DMS79 treated with DMSO at 0.1 percent for 48 hours (cell line): Measurements from ENCODE around the gene PDPK1.
A peak's percentile ranks its signal among the peaks of the same experiment; 100 is the strongest.
"Not testable (repeated sequence)": the region's sequence is repeated elsewhere in the genome, so short reads cannot be mapped to it uniquely, and the experiment has no call there.

Experiments
- DNase-seq: peaks from one replicate; lab custom pipeline; 2025; lab: John Stamatoyannopoulos, UW

Gene PDPK1

DNA sequence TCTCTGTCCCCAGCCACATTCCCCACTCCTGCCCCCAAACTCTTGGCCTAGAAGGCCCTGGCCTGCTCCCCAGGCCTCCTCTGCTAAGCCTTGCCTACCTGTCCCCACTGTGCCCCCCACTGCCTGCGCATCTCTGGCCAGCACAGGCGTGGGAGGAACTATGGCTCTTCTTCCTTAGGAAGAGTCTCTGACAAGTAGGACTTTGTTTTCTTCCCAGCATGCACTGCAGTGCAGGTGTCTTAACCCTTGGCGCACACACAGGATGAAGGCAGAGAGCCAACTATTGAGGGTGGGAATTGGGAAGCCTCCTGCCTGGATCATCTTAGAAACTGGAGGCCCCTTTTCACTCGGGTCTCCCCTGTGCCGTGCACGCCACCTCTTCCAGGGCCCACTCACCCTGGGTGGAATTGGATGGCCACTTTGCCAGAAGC is 14.0 kb upstream of the PDPK1 start:
- DNase-seq, result no peak

- no peak for DNase-seq
Measured at GRCh38 chr16:2524339-2524938, 13.4 kb upstream of the PDPK1 start.

GRCh38 chr16:2526135-2526534 is 11.7 kb upstream of the PDPK1 start:
- DNase-seq, result no peak

DNA sequence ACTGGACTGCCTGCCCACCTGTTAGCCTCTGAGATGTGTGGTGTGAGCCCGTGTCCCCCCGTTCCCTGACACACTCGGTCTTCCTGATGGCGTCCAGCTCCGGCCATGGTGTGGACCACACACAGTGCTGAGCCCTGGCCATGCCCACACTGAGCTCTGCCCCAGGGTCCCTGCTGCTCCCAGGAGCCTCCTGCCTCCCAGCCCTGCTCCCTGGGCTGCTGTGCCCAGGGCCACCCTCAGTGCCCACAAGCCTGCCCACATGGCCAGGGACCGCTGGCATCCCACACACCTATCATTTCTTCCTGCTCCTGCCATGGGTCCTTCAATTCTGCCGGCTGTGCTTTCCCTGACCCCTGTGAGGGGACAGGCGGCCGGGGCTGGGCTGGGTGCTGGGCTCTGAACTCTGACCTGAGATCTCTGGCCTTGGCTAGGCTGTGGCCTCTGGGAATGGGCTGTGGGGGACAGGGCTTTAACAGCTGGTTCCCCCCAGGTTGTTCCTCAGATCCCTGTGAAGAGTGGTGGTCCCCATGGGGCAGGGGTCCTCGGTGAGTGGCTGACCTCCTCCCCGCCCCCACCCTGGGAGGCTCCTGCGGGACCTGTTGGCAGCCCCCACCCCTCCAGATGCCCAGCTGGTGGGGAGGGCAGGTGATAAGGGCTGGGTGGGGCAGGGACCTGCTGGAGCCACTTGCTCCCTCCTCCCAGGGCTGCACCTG is 10.6 kb upstream of the PDPK1 start:
- DNase-seq, result no peak

GRCh38 chr16:2527784-2528100 is 10.1 kb upstream of the PDPK1 start:
- DNase-seq, result no peak

DNA sequence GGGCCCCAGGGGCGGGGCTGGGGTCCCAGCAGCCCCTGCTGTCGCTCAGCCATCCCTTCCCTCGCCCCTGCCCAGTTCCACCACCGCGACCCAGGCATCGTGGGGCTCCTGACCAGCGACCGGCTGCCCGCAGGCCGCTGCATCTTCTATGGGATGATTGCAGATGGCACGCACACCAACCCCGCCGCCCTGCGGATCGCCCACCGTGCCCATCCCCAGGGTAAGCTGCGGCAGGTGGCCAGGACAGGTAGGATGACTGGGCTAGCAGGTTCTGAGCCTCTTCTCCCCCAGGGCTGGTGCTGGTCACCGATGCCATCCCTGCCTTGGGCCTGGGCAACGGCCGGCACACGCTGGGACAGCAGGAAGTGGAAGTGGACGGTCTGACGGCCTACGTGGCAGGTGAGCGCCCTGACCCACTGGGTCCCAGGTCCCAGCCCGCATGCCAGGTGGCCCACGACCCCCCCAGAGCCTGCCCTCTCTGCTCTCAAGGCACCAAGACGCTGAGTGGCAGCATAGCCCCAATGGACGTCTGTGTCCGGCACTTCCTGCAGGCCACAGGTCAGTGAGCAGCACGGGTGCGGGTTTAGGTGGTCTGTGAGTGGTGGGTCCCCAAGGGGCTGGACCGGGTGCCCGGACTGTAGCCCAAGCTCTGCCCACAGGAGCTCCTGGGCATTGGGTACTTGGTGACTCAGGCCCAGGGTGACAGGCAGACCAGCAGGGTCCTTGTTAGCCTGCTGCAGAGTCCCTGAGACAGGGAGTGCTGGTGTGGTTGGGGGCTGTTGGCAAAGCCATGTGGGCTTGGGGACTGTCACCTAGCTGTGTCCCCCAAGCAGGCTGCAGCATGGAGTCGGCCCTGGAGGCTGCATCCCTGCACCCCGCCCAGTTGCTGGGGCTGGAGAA is 9.4 kb upstream of the PDPK1 start:
- DNase-seq, result no peak

DNA sequence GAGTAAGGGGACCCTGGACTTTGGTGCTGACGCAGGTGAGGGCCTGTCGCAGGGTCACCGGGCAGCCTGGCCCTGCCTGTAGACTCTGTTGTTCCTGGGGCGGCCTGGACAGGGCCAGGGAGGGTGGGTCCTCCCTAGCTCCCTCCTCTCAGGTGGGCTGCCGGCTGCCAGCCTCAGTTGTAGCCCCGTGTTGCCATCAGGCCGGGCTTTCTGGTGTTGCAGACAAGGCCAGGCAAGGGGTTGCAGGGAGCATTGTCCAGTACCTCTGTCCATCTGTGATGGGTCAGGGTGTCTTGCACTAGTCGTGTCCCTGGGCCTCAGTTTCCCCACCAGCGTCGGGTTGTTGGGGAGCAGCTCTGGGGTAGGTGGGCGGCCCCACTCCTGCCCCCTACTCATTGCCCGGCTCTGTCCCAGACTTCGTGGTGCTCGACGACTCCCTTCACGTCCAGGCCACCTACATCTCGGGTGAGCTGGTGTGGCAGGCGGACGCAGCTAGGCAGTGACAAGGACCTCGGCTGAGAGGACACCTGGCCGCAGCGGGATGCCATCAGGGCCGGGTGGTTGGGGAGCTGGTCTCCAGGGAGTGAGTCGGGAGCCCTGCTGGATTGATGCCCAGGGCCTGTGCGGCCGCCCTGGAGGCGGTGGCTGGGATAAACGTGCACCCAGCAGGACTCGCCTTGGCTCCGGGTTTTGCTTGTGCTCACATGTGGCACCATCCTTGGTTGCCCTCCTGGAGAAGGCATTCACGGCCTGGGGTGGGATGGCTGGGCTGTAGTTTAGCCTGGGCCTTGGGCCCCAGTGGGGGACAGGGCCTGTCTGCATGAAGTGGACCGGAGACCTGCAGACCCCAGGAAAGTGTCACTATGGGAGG is 8.5 kb upstream of the PDPK1 start:
- DNase-seq, result no peak

DNA sequence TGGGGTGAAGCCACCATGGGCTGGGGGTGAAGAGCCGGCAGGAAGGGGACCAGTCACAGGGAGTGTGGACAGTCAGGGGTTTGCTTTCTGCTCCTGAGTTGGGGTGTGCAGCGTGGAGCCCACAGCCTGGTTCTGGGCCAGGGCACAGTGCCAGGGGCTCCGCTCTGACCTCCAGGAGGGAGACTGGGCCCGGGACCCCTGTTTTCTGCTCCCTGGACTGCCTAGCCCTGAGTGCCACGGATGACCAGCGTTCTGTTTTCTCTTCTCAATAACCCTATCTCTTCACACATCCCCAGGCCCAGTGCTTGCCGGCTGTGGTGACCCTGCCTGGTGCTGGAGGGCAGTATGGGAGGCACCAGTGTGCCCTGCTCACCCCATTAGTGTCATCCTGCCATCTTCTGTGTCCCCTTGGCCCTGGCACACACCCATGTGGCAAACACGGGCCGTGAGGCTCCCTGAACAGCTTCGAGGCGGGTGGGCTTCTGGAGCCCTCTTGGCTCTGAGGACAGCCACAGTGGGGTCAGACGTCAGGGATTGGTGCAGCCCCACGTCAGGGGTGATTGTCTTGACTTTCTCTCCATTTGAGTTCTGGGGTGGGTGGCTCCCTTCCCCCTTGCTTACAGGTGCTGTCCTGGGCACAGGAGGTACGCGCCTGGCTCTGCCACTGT is 7.7 kb upstream of the PDPK1 start:
- DNase-seq, result no peak

- no peak for DNase-seq
Measured at GRCh38 chr16:2530629-2531318, 7.0 kb upstream of the PDPK1 start.

GRCh38 chr16:2531371-2531695 is 6.5 kb upstream of the PDPK1 start, which contains the start of gene CEMP1:
Gene CEMP1, minus strand, starts transcription at chr16:2531408. Its CDS starts 335 bp downstream, at chr16:2531073.
- DNase-seq, result no peak

DNA sequence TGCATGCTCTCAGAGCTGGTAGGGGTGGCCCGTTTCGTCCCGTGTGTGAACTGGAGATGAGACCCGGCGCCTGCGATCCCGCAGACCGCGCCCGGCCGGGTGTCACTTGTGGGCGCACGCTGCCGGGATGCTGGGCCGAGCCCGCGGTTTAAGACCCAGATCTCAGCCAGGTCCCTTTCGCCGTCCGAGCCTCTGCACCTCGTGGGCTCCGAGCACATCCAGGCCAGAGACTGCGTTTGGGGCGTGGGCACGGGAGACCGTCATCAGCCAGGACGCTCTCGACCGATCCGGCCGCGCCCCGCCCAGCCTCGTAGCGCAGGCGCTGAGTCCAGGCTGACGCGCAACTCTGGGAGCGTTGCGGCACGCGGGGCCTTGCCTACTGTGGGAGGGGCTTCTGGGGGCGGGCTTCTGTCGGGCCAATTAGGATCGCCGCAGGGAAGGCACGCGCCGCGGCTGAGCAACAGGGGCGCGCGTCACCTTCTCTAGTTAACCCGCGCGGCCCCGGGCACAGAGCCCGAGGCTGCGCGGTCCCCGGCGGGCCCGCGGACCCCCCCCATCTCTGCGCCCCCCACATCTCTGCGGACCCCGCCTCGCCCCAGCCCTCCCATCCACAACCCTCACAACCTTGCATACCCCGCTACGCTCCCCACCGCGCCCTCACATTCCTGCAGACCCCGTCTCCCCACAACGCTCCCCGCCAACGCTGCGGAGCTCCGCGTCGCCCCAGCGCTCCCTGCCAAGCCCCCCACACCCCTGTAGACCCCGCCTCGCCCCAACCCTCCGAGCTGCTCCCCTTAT is 5.9 kb upstream of the PDPK1 start:
- peak; percentile 85 for DNase-seq

GRCh38 chr16:2532494-2533141 is 5.2 kb upstream of the PDPK1 start:
- DNase-seq, result peak; percentile 56

GRCh38 chr16:2533142-2533755 is 4.6 kb upstream of the PDPK1 start:
- DNase-seq, result not testable (repeated sequence)

DNA sequence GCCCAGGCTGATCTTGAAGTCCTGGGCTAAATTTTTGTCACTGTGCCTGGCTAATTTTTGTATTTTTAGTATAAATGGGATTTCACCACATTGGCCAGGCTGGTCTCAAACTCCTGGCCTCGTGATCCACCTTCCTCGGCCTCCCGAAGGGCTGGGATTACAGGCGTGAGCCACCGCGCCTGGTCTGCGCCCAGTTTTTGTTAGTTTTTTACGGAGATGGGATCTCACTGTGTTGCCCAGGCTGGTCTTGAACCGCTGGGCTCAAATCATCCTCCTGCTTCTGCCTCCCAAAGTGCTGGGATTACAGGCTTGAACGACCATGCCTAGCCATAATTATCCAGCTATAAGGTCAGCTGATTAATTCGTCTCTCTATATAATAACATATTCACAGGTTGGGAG is 3.9 kb upstream of the PDPK1 start:
- DNase-seq, result no peak

GRCh38 chr16:2534335-2534734 is 3.5 kb upstream of the PDPK1 start:
- DNase-seq, result not testable (repeated sequence)

- no peak for DNase-seq
Measured at GRCh38 chr16:2535625-2536013, 2.2 kb upstream of the PDPK1 start.

DNA sequence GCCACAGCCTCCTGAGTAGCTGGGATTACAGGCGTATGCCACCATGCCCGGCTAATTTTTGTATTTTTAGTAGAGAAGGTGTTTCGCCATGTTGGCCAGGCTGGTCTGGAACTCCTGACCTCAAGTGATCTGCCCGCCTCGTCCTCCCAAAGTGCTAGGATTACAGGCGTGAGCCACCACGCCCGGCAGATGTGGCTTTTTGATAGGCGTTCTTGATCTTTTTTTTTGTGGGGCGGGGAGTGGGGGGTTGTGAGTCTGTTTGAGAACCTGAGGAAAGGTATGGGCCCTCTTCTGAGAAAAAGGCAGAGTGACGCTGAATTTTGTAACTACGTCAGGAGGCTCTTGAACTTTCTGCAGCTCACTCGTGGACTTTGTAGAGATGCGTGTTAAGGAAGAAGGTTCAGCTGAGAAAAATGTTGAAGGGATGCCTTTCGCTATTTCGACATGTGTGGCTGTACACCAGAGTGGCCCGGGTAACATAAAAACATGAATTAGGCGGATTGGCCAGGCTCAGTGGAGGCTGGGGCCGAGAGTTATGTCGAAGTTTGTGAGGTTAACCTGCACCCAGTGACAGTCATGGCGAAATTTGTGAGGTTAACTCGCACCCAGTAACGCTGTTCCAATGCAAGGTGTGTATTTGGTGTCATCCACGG is 1.5 kb downstream of the PDPK1 start:
- not testable (repeated sequence) for DNase-seq

DNA sequence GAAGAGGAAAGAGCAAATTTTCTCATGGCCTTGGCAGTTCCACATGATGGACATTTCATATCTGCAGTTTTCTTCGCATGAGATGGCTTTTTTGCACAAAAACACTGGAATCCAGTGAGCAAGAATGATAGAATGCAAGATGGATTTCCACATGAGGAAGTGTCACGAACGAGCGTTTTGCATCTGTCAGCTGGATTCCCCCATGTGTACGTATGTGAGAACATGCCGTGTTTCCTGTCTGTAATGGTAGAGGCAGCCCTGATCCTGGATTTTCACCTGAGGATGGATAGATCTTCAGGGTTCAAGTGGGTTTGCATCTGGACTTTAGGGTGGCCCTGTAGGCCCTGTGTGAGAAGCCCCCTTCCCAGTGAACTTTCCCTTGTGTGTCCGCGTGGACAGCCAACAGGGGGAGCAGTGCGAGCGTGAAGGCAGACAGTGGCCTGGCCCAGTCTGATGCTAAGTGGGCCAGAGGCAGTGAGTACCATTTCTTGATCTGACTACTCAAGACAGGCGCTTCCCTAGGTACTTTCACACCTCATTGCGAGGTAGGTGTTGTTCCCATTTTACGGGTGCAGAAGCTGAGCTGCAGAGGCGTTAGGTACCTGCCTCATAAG is 2.1 kb downstream of the PDPK1 start:
- DNase-seq, result not testable (repeated sequence)
